ENCODE results near the gene TRIM2.
"Not testable (repeated sequence)": the region's sequence is repeated elsewhere in the genome, so short reads cannot be mapped to it uniquely, and the experiment has no call there.

TRIM2 gene

DNA sequence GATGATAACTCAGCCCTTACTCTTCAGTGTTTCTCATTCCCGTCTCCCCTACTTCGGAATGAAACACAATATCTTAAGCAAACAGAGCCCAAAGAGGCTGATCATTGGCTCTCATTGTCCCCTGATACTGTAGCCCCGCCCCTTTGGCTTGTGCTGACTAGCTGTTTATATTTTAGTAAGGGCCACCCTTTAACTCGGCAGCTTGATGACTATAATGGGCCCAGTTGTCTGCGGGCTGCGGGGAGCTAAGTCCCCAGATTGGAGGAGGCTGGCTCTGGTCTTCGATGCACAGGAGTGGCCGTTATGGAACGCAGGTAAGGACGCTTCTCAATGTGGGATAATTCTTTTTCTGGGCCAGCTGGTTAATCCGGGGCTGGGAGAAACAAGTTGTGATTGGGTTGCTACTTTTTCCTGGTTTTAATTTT is at the start of gene TRIM2:
Gene TRIM2, plus strand, starts transcription at position 197 of the 425 bp plus-strand sequence. Its CDS starts 88 bp downstream, at position 285.
- no peak for DNase-seq (ENCODE audit: low read depth in 2 of 3, low spot score in 1 of 3)

DNA sequence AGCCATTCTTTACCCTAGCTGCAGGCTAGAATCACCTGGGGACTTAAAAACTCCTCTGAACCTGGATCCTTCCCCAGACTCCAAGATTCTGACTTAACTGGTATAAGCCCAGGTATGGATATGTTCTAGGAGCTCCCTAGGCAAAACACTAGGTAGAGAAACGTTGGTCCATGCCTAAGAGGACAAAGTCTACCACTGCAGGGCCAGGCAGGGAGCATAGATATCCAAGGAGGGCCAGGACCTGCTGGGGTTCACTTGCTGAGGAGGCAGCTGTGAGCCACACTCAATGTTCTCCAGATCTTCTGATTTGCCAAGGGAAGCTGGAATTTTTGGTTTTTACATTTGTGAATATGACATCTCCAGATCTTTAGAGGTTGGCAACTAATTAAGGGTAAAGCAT is 48.6 kb upstream of the TRIM2 start:
- DNase-seq (ENCODE audit: low read depth in 2 of 3, low spot score in 1 of 3): no peak

DNA sequence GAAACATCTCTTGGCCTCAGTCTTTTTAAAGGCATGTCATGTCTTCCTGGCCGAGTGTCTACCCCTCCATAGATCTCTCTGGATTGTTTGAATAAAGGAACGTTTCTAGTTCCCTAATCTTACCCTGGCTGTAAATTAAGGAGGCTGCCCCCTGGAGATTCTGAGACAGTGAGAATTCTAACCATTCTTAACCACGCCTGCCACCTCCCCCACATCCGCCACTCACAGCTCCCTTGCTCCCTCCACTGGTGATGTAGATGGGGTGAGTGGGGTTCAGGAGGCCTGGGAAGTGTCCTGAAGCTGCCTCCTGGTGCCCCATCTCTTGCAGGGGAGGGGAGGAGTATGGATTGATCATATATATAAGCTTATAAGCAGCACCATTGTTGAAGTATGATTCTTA is 48.0 kb upstream of the TRIM2 start:
- peak in 1 of 3 donors; percentile 29 for DNase-seq (ENCODE audit: low read depth in 2 of 3, low spot score in 1 of 3)

DNA sequence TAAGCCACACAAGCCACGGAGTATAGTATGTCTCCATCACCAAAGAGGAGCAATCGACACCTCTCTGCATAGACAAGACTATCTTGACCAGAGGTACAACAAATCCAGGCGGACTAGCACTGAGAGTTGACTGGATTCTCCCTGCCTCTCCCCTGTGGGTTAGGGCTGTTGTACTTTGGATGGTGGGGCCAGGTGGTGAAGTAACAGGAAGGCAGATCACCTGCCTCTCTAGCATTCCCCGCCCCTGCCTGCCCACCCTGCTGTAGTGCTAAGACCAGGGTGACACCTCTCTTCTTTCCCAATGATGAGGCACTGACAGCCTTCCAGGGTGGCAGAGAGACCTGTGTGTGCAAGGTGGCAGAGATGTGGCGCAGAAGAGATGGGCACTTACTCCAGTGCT is 47.5 kb upstream of the TRIM2 start:
- no peak for DNase-seq (ENCODE audit: low read depth in 2 of 3, low spot score in 1 of 3)

DNA sequence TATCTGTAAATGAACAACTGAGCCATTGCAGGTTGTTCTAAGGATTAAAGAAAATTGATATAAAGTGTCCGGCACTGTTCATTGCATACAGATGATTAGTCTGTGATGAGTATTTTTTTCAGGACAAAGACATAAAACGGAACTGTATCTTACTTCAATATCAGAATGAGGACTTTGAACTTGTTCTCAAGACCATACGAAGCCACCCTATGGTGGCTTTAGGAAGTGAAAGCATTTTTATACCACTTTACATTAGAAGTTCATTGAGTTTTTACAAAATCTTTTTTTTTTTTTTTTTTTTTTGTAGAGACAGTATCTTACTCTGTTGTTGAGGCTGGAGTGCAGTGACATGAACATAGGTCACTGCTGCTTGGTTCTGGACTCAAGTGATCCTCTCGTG is 45.2 kb upstream of the TRIM2 start:
- no peak for DNase-seq (ENCODE audit: low read depth in 2 of 3, low spot score in 1 of 3)

DNA sequence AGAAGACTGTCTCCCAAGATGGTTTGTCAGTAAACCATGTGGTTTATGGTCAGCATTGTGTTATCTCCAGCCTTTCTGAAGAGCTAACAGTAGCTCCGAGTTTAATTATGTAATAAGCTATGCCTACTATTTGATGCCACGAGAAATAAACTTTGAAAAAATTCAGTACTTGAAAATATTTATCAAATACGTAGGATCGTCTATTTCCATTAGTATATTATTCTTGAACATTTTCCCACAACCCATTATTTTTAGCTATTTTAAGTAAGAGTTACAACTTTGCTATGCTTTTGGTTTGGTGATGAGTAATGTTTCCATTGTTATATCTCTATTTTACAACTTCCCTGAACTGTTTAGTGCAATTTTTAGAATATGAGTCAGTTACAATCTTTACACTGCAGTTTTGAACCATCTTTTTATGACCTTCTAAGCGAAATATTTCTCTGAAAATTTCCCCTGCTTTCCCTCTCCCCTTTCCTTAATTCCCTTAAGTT is 44.5 kb upstream of the TRIM2 start:
- DNase-seq (ENCODE audit: low read depth in 2 of 3, low spot score in 1 of 3): no peak

DNA sequence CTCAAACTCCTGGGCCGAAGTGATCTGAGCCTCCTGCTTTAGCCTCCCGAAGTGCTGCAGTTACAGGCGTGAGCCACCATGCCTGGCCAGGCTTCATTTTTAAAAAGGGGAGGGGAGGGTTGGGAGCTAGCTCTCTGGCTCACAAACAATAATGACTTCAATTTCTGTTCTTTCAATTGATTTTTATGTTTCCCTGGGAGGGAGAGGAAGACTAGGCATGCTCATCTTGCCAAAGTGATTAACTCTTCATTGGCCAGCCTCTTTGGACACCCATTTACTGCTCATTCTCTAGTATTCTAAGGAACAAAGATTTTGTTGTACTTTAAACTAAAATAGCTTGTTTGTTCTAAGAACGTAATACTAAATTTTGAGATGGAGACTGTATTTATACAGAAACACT is 43.4 kb upstream of the TRIM2 start:
- no peak for DNase-seq (ENCODE audit: low read depth in 2 of 3, low spot score in 1 of 3)

DNA sequence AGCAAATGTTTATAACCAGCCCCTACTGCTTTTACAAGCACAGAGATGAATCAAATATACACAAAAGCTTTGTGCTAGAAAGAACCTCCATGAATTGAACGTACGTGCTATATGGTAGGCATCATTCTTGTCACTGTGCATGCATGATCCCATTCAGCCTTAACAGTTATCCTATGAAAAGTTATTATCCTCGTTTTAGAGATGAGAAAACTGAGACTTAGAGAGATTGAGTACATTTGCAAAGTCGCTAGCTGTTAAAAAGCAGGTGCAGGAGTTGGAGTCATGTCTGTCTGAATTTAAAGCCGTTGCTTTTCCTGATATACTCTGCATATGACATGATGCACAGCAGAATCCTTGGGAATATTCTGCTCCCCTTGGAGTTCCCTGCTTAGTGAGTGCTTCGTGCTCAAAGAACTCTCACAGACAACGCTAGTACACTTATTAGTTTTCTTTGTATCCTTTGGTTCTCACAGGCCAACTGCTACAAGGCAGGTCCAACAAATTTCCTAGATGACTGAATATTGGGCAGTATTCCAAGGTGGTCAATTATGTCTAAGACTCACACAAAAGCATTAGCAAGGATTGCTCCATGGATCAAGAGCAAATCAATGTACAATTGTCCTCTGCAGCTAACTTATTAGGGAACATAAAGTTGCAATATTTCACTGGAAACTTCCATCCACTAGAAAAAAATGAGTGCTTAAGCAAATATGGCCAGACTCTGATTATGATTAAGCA is 42.8 kb upstream of the TRIM2 start:
- no peak for DNase-seq (ENCODE audit: low read depth in 2 of 3, low spot score in 1 of 3)

DNA sequence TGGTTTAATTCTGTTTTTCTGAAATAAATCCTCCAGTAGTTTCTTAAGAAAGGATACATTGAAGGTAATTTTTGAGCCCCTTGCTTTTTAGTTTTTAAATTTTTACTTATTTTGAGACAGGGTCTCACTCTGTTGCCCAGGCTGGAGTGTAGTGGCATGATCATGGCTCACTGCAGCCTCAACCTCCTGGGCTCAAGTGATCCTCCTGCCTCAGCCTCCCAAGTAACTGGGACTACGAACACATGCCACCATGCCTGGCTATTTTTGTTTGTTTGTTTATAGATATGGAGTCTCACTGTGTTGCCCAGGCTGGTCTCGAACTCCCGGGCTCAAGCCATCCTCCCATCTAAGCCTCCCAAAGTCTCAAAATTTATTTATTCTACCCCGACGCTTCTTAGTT is 39.0 kb upstream of the TRIM2 start:
- DNase-seq (ENCODE audit: low read depth in 2 of 3, low spot score in 1 of 3): not testable (repeated sequence)

DNA sequence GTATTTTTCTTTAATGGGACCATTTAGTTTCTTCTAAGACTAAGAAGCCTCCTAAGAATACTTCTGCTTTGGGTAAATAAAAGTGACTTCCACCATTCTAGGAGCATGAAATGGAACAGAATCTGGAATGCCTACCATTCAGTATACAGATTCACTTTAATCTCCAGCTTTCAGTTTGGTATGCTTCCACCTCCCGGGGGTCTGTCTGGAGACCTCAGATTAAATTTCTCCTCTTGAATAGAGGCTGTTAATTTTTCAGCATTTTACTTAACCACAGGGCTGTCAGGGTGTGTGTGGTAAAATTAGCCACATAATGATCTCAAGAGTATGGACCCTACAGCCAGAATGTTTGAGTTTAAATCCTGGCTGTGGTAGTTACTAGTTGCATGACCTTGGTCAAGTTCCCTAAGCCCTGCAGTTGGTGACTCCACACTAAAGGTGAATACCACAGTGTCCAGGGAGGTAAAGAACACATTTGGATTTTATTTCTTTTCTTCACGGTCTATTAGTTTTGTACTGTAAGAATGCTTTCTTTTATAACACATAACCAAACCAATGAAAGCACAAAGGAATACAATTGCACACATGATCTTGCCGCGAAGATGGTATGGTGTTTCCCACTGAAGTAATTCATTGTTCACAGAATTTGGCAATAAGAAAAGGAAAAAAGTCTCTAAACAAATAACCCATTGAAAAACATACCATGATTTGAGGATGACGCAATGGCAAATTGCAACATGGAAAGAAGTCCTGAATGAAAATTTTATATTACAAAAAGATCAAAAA is 37.3 kb upstream of the TRIM2 start:
- no peak for DNase-seq (ENCODE audit: low read depth in 2 of 3, low spot score in 1 of 3)

DNA sequence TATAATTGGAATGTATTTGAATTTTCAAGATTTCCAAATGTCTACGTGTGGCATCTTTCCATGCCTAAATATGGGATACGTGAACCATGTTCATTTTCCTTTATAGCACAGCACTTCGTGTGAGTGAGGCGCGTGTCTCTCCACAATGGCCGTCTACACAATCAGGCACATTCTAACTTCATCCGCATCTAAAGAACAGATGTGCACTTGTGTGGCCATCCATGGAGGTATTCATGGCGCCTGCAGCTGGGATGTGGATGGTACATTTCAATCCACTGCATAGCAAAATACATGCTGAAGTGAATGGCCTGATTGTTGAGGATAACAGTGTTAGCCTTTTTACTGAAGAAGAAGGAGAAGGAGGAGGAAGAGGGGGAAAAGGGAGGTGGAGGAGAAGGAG is 34.5 kb upstream of the TRIM2 start:
- DNase-seq (ENCODE audit: low read depth in 2 of 3, low spot score in 1 of 3): no peak

DNA sequence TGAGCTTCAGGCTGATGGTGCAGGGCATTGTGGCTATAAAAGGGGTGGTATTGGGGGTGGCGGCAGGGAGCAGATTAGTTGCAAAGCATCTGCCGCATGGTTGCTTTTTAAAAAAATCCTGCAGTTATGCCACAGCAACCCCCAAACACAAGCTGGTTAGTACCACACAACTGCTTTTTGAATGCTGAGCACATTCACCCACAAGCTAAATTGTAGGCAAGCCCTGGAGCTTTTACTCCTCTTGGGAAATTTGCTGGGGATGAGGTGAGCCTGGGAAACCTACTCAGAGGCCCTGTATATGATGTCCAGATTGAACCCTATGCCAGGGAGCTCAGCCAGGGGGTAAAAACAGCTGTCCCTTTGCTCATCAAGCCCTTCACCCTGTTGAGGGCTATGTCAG is 33.8 kb upstream of the TRIM2 start:
- DNase-seq (ENCODE audit: low read depth in 2 of 3, low spot score in 1 of 3): no peak

DNA sequence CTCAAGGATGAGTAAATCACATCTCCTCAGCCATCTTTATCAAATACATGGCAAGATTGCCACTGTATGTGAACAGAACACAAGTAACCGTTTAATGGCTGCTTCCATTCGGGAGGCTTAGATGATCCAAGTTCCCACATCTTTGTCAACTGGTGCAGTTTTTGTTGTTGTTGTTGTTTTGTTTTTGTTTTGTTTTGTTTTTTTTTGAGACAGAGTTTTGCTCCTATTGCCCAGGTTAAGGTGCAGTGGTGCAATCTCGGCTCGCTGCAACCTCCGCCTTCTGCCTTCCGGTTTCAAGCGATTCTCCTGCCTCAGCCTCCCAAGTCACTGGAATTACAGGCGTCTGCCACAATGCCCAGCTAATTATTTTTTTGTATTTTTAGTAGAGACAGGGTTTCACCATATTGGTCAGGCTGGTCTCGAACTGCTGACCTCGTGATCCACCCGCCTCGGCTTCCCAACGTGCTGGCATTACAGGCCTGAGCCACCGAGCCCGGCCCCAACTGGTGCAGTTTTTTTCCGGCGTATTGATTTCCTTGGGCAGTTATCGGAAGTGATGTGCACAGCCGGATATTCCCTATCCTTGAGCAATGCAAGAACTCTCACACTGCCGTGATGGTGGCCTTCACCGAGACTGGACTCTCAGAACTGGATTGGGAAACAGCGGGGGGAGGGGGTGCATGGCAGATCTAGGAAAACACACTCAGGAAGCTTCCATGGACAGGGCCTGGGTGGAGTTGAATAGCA is 29.2 kb upstream of the TRIM2 start:
- no peak for DNase-seq (ENCODE audit: low read depth in 2 of 3, low spot score in 1 of 3)

DNA sequence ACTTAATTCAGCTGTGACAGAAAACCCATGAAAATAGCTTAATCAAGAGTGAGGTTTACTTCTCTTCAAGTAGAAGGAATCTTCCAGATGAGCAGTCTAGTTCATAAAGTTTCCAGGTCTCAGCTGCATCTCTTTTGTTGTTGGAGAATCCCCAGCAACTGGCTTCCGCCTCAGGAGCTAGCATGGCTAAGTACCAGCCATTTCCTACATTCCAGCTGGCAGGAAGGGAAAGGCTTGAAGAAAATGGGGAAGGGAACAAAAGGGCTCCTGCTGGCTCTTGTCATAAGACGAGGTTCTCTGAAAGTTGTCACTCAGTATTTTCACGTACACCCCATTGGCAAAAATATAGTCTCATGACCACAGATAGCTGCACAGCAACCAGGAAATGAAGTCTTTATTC is 27.3 kb upstream of the TRIM2 start:
- DNase-seq (ENCODE audit: low read depth in 2 of 3, low spot score in 1 of 3): no peak

DNA sequence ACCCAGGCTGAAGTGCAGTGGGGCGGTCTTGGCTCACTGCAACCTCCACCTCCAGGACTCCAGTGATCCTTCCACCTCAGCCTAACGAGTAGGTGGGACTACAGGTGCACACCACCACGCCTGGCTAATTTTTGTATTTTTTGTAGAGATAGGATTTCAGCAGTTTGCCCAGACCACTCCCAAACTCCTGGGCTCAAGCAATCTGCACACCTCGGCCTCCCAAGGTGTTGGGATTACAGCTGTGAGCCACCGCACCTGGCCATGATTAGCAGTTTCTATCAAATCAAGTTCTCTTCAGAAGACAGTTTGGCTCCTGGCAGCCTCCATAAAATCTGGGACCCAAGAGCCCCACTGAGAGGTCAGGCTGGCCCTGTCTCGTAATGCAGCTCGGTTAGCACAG is 26.4 kb upstream of the TRIM2 start:
- DNase-seq (ENCODE audit: low read depth in 2 of 3, low spot score in 1 of 3): no peak

DNA sequence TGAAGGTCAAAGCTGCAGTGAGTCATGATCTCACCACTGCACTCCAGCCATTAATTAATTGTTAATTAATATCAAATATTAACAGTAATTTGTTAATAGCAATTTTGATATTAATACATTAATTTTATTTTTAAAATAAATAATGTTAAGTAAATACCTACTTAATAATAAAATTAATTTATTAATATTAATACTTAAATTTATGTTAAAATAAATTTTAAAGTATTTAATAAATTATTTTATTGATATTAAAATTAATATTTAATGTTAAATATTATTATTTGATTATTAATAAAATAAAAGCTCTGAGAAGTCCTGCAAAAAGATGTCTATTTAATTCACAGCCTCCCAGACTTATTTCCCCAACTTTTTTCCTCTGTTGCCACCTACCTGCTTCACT is 25.1 kb upstream of the TRIM2 start:
- no peak for DNase-seq (ENCODE audit: low read depth in 2 of 3, low spot score in 1 of 3)

DNA sequence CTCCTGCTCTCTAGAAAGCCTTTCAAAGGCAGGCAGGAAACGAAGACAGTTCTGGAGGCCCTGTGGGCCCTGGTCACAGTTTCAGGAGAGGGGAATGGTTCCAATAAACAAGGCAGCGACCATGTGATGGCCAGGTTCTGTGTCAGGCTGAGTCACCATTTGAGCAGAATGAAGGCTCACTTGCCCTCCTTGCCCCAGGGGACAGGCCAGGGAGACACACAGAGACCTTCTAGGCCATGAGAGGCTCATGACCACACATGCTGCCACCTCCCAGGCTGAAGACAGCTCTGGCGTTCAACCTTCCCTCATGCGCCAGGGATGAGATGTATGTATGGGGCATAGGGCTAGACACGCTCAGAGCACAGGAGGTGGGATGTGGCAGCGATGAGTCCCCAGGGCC is 22.9 kb upstream of the TRIM2 start:
- no peak for DNase-seq (ENCODE audit: low read depth in 2 of 3, low spot score in 1 of 3)

DNA sequence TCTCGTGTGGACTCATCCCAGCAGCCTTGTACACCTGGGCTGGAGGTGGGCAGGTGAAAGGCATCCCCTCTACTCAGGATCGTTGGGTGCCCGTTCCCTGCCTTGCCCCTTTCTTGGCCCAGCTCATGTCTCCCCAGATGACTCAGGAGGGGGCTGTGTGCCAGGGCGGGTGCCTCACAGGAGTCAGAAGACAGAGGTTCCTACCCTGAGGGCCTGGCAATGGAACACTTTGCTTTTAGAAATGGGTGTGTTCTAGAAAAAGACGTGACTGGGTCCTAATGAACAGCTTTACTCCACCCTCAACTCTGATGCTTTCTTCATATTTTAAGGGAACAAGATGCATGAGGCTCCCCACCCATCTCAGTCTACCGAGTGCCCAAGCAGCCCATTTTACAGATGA is 22.5 kb upstream of the TRIM2 start:
- no peak for DNase-seq (ENCODE audit: low read depth in 2 of 3, low spot score in 1 of 3)

DNA sequence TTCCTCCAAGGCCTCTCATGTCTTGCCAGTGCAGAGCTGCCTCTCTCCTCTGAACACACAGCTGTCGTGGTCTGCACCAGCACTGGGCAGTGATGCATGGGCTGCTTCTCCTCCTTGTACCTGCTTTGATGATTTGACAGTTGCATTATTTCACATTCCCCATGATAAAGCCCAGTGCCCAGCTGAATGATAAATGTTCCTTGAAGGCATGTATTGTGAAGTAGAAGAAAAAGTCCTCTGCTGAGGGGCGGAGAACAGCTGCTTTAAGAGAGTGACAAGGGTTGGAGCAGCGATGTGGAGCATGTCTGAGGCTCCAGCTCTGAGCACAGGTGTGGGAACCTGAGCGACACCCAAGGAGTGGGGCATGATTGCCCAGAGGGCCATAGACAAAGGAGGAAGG is 21.1 kb upstream of the TRIM2 start:
- no peak for DNase-seq (ENCODE audit: low read depth in 2 of 3, low spot score in 1 of 3)

DNA sequence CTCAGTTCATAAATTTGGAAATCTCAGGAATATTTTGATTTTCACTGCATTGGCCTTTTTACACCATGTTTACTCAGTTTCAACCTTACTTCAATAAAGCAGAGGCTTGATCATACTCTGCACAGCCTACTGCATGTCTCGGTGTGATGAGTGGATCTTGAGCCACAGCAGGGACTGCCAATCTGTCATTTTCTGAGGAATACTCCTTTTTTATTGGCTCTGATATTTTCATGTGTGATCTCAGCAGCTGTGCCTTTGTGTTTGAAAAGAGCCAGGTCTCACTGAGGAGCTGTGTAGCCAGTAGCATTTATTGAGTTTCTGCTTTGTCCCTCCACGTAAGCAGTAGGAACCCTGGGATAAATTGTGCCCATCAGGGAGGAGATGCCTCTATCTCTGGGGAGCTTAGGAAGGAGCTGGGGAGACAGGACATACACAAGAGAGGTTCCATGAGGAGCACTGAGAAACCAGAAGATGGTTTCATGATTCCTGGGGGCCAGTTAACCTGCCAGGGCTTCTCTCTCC is 18.9 kb upstream of the TRIM2 start:
- DNase-seq (ENCODE audit: low read depth in 2 of 3, low spot score in 1 of 3): no peak

DNA sequence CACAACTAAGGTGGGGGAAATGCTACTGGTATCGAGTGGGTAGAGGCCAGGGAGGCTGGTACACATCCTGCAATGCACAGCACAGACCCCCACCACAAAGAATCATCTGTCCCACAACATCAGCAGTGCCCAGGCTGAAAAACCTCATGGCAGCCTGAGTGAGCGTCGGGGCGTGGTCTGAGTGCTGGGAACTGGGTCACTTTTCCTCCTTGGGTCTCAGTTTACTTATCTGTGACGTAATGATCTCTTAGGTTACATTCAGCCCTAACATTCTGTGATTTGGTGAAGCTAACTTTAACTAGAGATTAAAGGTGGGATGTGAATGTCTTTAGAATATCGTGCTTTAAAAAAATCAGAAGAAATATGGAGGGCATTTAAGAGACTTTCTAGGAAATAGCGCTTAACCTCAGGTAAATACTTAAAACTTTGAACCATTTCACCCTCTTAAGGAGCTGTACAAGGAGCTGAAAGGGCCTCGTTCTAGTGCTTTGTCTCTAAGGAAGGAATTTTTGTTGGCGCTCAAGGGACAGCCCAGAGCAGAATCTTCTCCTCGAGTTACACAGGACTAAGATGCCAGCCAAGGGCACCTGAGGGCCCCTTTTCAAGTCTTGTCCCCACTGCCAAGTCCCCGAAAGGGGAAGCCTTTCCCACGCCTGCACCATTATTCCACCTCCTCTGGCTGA is 18.1 kb upstream of the TRIM2 start:
- DNase-seq (ENCODE audit: low read depth in 2 of 3, low spot score in 1 of 3): no peak
